Measurements from ENCODE around the gene SP4. TPM values are rescaled to one million over a fixed set of nuclear protein-coding genes. Genes with fewer than 3 reads are reported as not detected.

The SP4 gene
- total and polyA plus RNA-seq, 2 of the 4 experiments (the other 2 are of a cell fraction): 0.97 to 5.9 TPM

- no peak for DNase-seq
- Histone ChIP-seq H4K8ac (ENCODE audit: low read depth in 2 of 2, low read length in 2 of 2) (no peak within 1 kb of the TSS), H2AK5ac (ENCODE audit: low read depth, low read length) (no peak within 1 kb of the TSS), H2BK20ac (ENCODE audit: low read depth, low read length) (no peak within 1 kb of the TSS), H3K4me3 (ENCODE audit: insufficient read depth, low read depth, low read length) (peak within 1 kb of the TSS; percentile 27), H4K20me1 (ENCODE audit: insufficient read depth, low read length) (no peaks in the 10 kb centered on the region), H4K91ac (ENCODE audit: insufficient read depth, low read depth, low read length) (no peak within 1 kb of the TSS), H3K4me2 (ENCODE audit: low read depth, low read length) (peak within 1 kb of the TSS; percentile 72), H4K5ac (ENCODE audit: low read depth, low read length) (no peak within 1 kb of the TSS), H3K9me1 (ENCODE audit: insufficient read depth, low read length) (no peaks in the 10 kb centered on the region), H2AK9ac (replicated peaks; ENCODE audit: low read depth, low read length, poor library complexity) (no peak within 1 kb of the TSS), H2BK15ac (ENCODE audit: low read depth, low read length) (no peak within 1 kb of the TSS), H3K18ac (ENCODE audit: low read depth, low read length) (no peak within 1 kb of the TSS), H3K27me3 (ENCODE audit: control insufficient read depth, insufficient read depth, low read length) (peaks cover 17% of the 10 kb centered on the region), H3K27ac (ENCODE audit: insufficient read depth, low read length) (no peak within 1 kb of the TSS), H2BK120ac (ENCODE audit: low read depth, low read length) (no peak within 1 kb of the TSS), H3K36me3 (ENCODE audit: control insufficient read depth, insufficient read depth, low read length) (no peaks in the 10 kb centered on the region), H2AFZ (replicated peaks; ENCODE audit: low read length, poor library complexity) (peak within 1 kb of the TSS; percentile 84), H3K9me3 (ENCODE audit: control insufficient read depth, insufficient read depth, low read length) (no peaks in the 10 kb centered on the region), H3K79me1 (ENCODE audit: low read depth in 1 of 2, low read length in 2 of 2) (no peaks in the 10 kb centered on the region), H3K4ac (ENCODE audit: low read depth, low read length) (no peak within 1 kb of the TSS), H3K9ac (ENCODE audit: low read depth, low read length) (no peak within 1 kb of the TSS), H3K23ac (ENCODE audit: low read depth, low read length) (no peak within 1 kb of the TSS), H3K4me1 (ENCODE audit: control insufficient read depth, insufficient read depth, low read length) (no peaks in the 10 kb centered on the region; the same call in 1 of the 2 replicates), H3K56ac (ENCODE audit: extremely low read depth, insufficient read depth, low read length) (no peak within 1 kb of the TSS), H3K14ac (replicated peaks; ENCODE audit: low read depth, low read length) (no peak within 1 kb of the TSS), H2BK5ac (ENCODE audit: low read depth, low read length, poor library complexity, severe bottlenecking) (no peak within 1 kb of the TSS)
- dilution Hi-C loops (cut with HindIII; ENCODE audit: low sequenced_read_pairs, unreplicated experiment) (no loop called here), in situ Hi-C loops (cut with MboI; ENCODE audit: low sequenced_read_pairs) (no loop called here), intact Hi-C loops (cut with micrococcal nuclease) (no loop called here)
- 4% methylated on average over 19 of the region's 66 CpGs; no CpG with 5 or more reads in 1 of the 2 experiments for WGBS, 2 experiments (ENCODE audit: extremely low coverage in 2 of 2, insufficient read length in 1 of 2)
- ChIA-PET CTCF (no interaction called here), POLR2A (ENCODE audit: unreplicated experiment) (no interaction called here)
- TF ChIP-seq FOS (IDR thresholded peaks at IDR 0.05; ENCODE audit: low read depth, low read length) (no peak), RCOR1 (IDR thresholded peaks at IDR 0.05; ENCODE audit: insufficient replicate concordance, low read length) (no peak), MXI1 (IDR thresholded peaks at IDR 0.05; ENCODE audit: borderline replicate concordance, low read depth, low read length) (no peak), USF2 (IDR thresholded peaks at IDR 0.05; ENCODE audit: low read depth, low read length) (no peak), NFE2L2 (IDR thresholded peaks at IDR 0.05; ENCODE audit: low read depth, low read length) (no peak), CEBPB (IDR thresholded peaks at IDR 0.05; ENCODE audit: low read depth, low read length) (no peak), CHD1 (IDR thresholded peaks at IDR 0.05; ENCODE audit: low read depth, low read length) (no peak), SMC3 (IDR thresholded peaks at IDR 0.05; ENCODE audit: low read depth, low read length) (no peak), BHLHE40 (IDR thresholded peaks at IDR 0.05; ENCODE audit: low read depth, low read length) (no peak), MAFK (IDR thresholded peaks at IDR 0.05; ENCODE audit: low read depth, low read length) (no peak), RAD21 (IDR thresholded peaks at IDR 0.05; ENCODE audit: low read length) (no peak), RFX5 (IDR thresholded peaks at IDR 0.05; ENCODE audit: low read depth, low read length) (no peak), POLR2A (IDR thresholded peaks at IDR 0.05; ENCODE audit: low read depth, low read length) (no peak), CTCF (conservative IDR thresholded peaks at IDR 0.05; ENCODE audit: low read depth, low read length) (no peak), MAZ (IDR thresholded peaks at IDR 0.05; ENCODE audit: borderline replicate concordance, low read depth, low read length) (no peak)
- BruUV-seq (replicated peaks): no TSS peak
- ATAC-seq (ENCODE audit: low read depth): peak; percentile 84
Observed at GRCh38 chr7:21542891-21543527, 115.1 kb downstream of the SP4 start, which contains the start of gene DNAH11. DNAH11 (plus strand) TSS chr7:21543039; CDS start chr7:21543246, 207 bp downstream.
